HG03457 (cell line): ENCODE data around the gene BCS1L.

Experiments used
- ATAC-seq: cut with Tn5 transposase; IDR thresholded peaks from one replicate; pipeline ENCODE4 v1.9.1; 2021; ENCODE audit warnings: moderate number of reproducible peaks; ENCODE audit not compliant: unreplicated experiment

The BCS1L gene

DNA sequence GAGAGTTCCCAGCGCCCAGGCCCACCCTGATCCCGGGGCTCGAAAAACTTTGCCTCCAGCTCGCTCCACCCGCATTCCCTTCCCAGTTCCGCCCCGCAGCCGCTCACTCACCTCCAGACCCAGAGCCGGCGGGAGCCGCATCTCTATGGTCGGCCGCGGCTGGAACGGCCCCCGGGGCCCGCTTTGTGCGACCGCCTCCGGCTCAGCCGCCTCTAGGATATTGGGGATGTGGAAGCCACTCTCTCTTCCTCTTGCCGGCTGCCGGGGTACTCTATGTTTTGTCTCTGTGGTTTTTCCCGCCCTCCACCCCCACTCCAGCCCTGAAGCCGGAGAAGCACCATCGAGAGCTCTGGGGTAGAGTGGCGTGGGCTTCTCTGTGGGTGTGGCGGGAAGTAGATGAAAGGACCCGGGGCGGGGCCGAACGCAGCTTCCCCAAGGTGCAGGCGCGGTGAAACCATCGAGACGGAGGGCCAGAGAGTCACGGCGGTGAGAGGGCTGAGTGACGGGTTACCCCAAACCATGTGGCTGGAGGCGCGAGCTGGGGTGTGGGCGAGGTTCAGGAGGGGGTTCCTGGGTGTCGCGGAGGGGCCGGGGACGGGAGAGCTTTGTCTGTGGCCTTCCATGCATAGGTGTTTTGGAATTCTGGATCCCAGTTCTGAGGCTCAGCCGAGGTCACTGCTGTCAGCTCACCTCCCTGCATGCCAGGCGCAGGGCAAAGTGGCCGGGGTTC lies at the start of gene BCS1L, which contains the start of gene ZNF142:
Gene BCS1L (plus strand): TSS at position 426 of the 730 bp plus-strand sequence. CDS start 1,305 bp downstream, outside the sequence.
Gene ZNF142 (minus strand): TSS at position 366 of the 730 bp plus-strand sequence. CDS start 3,194 bp downstream, outside the sequence.
- peak; percentile 86 for ATAC-seq

- no peak for ATAC-seq
Measured at GRCh38 chr2:218615868-218616315, 43.6 kb upstream of the BCS1L start.

DNA sequence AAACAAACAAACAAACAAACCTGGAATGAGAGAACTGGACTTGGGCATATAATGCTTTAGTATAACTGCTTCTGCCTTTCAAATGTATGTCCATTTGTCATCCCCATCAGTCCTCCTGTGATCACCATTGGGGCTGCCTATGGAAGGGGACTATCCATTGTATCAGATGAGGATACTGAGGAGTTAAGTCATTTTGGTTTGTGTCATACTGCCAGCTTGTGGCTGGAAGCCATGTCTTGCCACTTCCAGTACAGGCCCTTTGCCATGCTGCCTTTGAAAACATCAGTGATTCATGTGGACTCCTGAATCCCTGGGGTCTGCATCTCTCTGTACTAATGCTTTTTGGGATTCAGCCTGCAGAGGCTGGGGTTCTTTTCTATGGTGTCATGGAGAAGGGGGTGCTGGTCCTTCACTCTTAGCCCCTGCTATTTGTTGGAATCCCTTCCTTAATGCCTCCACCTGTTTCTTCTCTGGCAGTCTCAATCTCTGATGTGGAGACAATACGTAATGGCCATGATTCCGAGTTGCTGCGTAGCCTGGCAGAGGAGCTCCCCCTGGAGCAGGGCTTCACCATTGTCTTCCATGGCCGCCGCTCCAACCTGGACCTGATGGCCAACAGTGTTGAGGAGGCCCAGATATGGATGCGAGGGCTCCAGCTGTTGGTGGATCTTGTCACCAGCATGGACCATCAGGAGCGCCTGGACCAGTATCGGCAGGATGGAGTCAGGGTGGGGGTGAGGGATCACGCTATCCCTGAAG lies 41.2 kb upstream of the BCS1L start:
- ATAC-seq = no peak

- ATAC-seq = no peak
Measured at GRCh38 chr2:218621007-218621406, 38.5 kb upstream of the BCS1L start.

- no peak for ATAC-seq
Measured at GRCh38 chr2:218622606-218623365, 36.7 kb upstream of the BCS1L start.

GRCh38 chr2:218623366-218623705 lies 36.1 kb upstream of the BCS1L start:
- no peak for ATAC-seq

DNA sequence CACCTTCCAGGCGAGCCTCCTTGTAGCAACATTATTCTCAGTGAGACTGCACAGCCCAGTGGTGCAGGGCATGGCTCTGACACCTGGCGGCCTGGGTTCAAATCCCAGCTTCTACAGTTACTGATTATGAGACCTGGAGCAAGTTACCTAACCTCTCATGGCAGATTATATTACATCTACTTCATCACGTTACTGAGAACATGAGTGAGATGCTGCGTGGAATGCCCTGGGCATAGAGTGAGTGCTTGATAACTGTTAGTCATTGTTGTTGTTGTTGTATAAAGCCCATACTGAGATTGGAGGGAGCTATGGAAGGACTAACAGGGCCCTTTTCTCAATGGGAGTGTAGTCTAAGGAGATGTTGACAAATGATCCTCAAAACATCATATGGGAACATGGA lies 33.1 kb upstream of the BCS1L start:
- ATAC-seq = no peak

DNA sequence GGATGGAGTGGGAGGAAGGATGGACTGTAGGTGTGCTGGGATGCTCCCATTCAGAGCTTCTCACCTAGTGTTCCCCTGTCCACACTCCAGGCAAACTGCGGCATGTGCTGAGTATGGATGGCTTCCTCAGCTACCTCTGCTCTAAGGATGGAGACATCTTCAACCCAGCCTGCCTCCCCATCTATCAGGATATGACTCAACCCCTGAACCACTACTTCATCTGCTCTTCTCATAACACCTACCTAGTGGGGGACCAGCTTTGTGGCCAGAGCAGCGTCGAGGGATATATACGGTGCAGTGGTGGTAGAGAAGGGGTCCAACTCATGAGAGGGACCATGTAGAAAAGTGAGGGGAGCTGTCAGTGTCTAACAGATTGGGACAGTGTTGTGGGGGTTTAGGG lies 31.5 kb upstream of the BCS1L start:
- ATAC-seq = no peak

DNA sequence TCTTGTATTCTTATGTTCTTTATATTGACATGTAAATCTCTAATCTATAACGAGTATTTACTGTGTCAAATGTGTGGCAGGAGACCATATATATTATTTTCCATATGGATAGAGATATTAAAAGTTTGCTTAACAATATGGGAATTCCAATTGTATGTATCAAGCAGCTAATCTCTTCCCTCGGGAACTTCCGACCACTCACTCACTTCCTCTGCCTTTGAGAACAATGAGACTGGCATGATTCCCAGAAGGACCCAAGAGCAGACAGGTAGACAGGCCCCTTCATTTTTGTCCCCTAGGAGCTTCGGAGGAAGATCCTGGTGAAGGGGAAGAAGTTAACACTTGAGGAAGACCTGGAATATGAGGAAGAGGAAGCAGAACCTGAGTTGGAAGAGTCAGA lies 27.6 kb upstream of the BCS1L start:
- no peak for ATAC-seq

- ATAC-seq = no peak
Measured at GRCh38 chr2:218635719-218636118, 23.8 kb upstream of the BCS1L start.

DNA sequence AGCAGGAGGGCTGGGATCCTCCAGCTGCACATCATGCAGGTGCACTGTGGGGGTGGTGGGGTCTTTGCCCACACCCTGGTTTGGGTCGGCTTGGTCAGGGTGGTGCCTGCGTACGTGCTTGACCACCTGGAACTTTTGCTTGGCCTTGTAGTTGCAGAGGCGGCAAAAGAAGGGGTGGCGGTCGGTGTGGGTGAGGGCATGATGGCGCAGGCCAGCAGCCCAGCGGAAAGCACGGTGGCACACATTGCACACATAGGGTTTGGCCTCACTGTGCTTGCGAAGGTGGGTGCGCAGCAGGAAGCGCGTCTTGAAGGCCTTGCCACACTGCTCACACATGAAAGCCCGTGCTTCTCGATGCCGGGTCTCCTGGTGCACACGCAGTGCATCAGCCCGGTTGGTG lies 21.1 kb upstream of the BCS1L start:
- no peak for ATAC-seq

GRCh38 chr2:218642121-218642656 lies 17.3 kb upstream of the BCS1L start:
- ATAC-seq = no peak

GRCh38 chr2:218642786-218643185 lies 16.7 kb upstream of the BCS1L start:
- ATAC-seq = no peak

DNA sequence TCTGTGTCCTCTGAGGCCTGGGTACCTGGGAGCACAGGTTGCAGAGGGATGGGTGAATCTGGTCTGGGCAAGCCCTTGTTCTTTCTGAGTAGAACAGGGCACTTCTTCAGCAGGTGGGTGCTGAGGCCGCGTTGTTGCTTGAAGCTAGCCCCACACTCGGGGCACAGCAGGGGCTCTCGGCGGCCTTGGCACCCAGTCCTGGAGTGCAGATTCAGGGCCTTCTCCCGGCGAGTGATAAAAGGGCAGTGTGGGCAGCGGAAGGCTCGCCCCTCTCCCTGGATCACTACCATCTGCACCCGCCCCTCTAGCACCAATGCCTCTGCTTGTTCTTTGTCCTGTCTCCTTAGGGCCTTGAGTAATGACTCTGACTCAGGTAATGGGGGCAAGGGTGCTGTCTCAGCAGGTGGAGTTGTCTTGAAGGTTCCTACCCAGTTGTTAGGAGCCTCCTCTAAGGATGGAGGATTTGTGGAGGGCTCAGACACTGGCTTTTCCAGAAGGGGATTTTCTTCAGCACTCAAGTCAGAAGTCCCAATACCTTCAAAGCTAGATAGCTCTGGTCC lies 15.7 kb upstream of the BCS1L start:
- no peak for ATAC-seq

GRCh38 chr2:218644721-218645120 lies 14.8 kb upstream of the BCS1L start:
- ATAC-seq = no peak

DNA sequence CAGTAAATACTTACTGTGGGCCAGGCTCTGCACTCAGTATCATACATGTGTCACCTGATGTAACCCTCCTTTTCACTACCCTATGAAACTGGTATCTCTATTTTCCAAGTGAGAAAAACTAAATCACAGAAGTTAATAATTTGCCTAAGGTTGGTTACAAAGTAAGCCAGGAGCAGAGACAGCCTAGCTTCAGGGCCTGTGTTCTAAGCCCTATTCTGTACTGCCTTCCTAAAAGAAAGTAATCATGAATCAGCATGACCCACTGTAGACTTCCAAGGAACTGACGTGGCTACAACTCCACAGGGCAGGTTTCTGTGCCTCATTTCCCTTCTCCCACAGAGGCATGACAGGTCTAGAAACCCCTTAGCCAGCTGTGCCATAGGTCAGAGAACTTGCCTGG lies 14.4 kb upstream of the BCS1L start:
- ATAC-seq = no peak

- ATAC-seq = no peak
Measured at GRCh38 chr2:218648088-218648786, 11.2 kb upstream of the BCS1L start.

- ATAC-seq = no peak
Measured at GRCh38 chr2:218648787-218649100, 10.7 kb upstream of the BCS1L start.

DNA sequence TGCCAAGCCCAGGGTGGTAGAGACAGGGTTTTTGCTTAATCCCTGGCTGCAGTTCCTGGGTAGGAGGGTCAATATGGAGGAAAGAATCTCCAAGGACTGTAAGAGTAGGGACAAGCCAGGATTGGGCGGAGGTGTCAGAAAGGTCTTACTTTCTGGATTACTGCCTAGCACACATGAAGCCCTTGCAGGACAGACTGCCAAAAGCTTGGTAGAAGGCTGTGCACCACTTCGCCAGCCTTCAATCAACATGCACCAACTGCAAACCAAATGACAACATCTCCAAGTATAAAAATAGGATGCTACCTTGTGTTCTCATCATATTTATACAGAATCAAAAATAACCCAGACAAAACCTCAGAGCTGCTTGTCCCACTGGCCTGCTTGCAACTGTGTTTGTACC lies 3.7 kb upstream of the BCS1L start:
- ATAC-seq = no peak

GRCh38 chr2:218658671-218659257 lies 719 bp upstream of the BCS1L start:
- ATAC-seq = peak; percentile 9
